GM12874 (cell line): ENCODE data around the gene SRSF3.
A peak's percentile ranks its signal among the peaks of the same experiment; 100 is the strongest.

Experiments used
- TF ChIP-seq, protein P1 (sequence below): IDR thresholded peaks from 2 replicates; pipeline ENCODE4 v1.5.1; 2011; ENCODE audit warnings: low read depth, mild to moderate bottlenecking, control low read depth, low read length, moderate library complexity; ENCODE audit not compliant: insufficient read depth

The SRSF3 gene

GRCh38 chr6:36594029-36594815 lies at the start of gene SRSF3:
SRSF3 (plus strand) TSS chr6:36594362; CDS start chr6:36596763, 2,401 bp downstream.
- TF ChIP-seq, protein P1, sequence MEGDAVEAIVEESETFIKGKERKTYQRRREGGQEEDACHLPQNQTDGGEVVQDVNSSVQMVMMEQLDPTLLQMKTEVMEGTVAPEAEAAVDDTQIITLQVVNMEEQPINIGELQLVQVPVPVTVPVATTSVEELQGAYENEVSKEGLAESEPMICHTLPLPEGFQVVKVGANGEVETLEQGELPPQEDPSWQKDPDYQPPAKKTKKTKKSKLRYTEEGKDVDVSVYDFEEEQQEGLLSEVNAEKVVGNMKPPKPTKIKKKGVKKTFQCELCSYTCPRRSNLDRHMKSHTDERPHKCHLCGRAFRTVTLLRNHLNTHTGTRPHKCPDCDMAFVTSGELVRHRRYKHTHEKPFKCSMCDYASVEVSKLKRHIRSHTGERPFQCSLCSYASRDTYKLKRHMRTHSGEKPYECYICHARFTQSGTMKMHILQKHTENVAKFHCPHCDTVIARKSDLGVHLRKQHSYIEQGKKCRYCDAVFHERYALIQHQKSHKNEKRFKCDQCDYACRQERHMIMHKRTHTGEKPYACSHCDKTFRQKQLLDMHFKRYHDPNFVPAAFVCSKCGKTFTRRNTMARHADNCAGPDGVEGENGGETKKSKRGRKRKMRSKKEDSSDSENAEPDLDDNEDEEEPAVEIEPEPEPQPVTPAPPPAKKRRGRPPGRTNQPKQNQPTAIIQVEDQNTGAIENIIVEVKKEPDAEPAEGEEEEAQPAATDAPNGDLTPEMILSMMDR, result peak; percentile 39; the same call in 1 of the 2 replicates

DNA sequence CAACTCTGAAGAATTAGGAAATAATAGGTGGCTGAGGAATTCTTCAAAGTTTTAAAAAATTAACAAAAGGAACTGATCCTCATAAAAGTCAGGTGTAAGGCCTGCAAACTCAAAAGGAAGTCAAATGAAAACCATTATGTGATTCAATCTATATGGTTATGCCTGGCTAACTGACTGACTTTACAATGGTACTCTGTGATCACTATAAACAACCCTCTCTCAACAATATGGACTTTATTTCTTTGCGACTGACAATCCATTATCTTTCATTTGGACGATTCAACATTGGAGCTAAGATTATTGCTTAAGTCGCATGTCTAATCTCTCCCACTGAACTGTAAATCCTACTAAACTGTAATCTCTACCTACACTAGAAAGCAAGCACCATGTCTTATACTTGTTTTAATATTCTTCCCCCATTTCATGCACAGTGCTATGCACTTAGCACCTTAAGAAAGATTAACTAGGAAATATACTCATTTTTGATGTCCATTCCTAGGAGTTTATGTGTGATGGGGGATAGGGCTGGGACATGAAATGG lies 48.3 kb upstream of the SRSF3 start:
- TF ChIP-seq, protein P1, result no peak

DNA sequence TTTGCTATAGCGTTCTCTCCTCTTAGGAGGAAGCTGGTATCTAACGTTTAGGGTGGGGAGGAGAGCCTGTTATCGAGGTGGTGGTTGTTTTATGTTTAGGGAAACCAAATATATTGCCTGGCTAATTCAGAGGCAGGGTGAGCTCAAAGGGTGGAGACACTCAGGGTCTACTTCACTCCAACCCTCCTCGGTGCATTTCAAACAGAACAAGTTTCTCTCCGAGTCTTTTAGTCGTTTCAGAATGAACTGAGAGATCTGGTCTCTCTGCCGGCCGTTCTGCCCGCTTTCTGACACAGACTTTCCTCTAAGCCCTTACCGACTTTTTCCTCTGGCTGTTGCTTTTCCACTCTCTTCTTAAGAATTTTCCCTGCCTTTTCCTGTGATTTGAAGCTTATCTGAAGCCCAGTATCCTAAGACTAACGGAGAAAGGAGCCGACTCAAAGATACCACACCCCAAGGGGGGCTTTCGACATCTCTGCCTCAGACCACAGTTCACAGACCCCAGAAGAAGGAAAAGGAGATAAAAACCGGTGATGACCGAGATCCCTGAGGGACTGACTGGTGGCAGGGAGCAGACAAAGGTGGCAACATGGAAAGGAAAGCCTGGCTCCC lies 47.7 kb upstream of the SRSF3 start:
- TF ChIP-seq, protein P1, result no peak

DNA sequence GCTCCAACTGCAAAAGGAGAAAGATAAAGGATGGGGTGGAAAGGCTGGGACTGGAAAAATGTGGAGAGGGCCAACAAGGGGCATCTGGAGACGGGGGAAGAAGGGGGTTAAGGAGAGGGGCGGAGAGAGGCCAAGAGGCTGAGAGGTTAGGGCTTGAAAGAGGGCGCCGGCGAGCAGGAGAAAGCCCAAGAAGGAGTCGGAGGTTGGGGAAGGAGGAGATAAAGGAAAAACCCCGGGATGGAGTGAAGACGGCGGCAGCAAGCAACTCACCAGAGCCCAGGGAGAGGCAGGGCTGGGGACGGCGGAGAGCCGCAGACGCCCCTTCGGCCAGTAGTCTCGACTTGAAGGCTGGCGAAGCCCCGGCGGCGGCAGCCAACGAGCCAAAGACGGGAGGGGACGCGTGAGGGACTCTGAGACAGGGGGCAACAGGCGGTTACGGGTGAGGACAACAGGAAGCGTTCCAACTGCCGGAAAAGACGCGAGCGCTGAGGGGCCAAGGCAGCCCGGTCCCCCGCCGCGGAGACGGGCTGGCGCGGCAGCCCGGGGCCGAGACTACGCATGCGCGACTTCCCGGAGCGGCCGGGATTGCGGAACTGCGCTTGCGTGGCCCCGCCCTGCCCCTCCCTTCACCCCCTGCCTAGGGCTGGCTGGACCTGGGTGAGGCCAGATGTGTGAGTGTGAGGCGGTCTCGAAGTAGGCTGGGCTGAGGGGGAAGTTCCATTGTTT lies 47.1 kb upstream of the SRSF3 start, which contains the start of gene STK38:
Gene STK38, minus strand, starts transcription at position 560 of the 726 bp plus-strand sequence. CDS start 7,277 bp downstream, outside the sequence.
- TF ChIP-seq, protein P1, result no peak

DNA sequence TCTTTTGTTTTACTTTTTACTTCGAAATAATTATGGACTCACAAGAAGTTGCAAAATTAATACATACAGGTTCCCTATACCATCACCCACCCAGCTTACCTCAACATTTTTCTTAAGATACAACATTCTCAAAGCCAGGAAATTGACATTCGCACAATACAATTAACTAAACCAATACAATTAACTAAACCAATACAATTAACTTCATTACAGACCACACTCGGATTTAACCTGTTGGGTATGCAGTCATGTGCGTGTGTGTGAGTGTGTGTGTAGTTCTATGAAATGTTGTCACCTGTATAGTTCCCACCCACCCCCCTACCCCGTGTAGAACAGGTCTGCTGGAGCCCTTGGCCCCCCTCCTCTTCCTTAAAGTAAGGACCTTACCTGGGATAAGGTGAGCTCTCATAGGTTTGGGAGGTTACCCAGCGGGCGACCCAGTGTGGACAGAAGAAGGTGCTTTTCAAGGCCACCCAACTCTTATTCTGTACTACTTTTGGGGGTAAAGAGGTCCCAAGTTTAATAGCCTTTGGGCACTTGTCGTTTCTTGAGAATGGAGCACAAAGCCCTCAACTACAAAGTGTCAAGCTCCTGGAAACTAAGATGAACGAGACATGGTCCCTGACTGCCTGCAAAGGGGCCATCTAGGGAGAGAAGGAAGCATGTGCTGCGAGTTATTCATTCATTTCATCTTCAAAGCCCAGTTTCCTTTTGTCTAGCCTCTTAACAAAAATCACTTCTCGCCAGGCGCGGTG lies 46.3 kb upstream of the SRSF3 start:
- TF ChIP-seq, protein P1, result no peak

GRCh38 chr6:36548401-36548743 lies 45.8 kb upstream of the SRSF3 start:
- TF ChIP-seq, protein P1, result no peak
